Measurements from ENCODE around the gene CNGA4.
A peak's percentile ranks its signal among the peaks of the same experiment; 100 is the strongest.
"Not testable (repeated sequence)": the region's sequence is repeated elsewhere in the genome, so short reads cannot be mapped to it uniquely, and the experiment has no call there.

Gene CNGA4

GRCh38 chr11:6248248-6248647, 9.4 kb downstream of the CNGA4 start:
- H3K27ac ChIP-seq: no peak overlapping the region
- TF ChIP-seq ZFX (IDR thresholded peaks at IDR 0.05): no peak
- TF ChIP-seq, protein P1, sequence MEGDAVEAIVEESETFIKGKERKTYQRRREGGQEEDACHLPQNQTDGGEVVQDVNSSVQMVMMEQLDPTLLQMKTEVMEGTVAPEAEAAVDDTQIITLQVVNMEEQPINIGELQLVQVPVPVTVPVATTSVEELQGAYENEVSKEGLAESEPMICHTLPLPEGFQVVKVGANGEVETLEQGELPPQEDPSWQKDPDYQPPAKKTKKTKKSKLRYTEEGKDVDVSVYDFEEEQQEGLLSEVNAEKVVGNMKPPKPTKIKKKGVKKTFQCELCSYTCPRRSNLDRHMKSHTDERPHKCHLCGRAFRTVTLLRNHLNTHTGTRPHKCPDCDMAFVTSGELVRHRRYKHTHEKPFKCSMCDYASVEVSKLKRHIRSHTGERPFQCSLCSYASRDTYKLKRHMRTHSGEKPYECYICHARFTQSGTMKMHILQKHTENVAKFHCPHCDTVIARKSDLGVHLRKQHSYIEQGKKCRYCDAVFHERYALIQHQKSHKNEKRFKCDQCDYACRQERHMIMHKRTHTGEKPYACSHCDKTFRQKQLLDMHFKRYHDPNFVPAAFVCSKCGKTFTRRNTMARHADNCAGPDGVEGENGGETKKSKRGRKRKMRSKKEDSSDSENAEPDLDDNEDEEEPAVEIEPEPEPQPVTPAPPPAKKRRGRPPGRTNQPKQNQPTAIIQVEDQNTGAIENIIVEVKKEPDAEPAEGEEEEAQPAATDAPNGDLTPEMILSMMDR (conservative IDR thresholded peaks at IDR 0.05): no peak

DNA sequence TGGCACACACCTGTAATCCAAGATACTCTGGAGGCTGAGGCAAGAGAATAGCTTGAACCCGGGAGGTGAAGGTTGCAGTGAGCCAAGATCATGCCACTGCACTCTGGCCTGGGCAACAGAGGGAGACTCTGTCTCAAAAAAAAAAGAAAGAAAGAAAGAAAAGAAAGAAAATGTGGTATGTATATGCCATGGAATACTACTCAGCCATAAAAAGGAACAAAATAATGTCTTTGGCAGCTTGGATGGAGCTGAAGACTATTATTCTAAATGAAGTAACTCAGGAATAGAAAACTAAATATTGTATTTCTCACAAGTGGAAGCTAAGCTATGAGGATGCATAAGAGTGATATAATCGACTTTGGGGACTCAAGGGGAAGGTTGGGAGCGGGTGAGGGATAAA, 10.0 kb downstream of the CNGA4 start:
- not testable (repeated sequence) for H3K27ac ChIP-seq

DNA sequence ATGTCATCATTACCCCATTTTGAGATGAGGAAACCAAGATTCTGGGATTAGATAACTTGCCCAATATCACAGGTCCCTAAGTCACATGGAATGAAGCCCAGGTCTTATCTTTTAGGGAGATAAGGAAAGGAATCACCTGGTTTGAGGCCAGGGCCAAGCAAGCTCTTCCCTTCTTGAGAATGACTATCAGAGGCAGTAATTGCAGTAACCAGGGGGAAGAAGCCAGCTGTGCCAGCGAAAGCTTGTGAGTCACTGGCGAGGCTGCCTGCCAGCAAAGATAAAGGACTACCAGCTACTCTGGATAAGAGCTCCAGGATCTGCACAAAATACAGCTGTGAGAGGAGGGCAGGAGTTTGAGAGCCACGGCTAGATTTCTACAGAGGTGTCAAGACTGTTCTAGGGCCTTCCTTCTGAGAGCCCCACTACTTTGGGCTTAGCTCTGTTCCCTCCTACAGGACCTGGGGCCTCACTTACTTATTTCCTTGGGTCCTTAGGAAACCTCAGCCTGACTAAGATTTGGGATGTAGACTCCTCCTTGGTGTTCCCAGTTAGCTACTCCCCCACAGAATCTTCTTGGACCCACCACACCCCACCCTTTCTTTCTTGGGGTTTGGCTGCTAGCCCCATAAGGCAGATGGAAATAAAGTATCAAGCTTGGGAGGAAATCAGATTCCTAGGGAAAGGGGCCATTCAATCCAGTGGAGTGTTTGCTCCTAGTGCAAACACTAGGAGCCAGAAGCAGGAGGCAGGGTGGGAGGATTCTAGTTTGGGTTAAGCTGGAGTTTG, 11.1 kb downstream of the CNGA4 start:
- no peak for TF ChIP-seq ZFX (IDR thresholded peaks at IDR 0.05)
- TF ChIP-seq, protein P1 (conservative IDR thresholded peaks at IDR 0.05): no peak
- H3K27ac ChIP-seq: no peak overlapping the region

DNA sequence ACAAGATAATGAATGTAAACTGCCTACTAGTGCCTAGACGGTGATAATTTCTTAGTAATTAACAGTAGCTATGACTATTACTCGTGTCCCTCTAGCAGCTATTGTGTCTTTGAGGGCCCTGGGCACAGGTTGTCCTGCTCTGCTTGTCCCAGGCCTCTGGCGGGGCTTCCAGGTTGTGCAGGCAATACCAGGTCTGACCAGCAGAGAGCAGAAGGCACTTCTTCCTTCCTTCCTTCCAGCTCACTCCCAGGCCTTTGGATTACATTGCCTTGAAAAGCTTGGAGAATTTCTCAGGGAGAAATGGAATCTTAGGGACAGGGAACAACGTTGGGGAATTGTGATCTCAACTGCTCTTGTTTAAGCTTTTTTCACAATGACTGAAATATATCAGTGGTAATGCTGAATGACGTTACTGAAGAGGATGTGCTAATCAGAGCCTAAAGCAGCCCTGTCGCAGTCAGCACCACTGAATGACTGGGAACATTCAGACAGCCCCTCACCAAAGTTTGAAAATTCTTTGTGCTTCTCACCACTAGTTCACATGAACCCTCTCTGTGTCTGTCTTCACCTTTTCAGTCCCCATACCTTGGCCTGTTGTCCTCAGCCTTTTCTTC, 12.3 kb downstream of the CNGA4 start:
- no peak for TF ChIP-seq ZFX (IDR thresholded peaks at IDR 0.05)
- TF ChIP-seq, protein P1 (conservative IDR thresholded peaks at IDR 0.05): peak; percentile 88
- no peak overlapping the region for H3K27ac ChIP-seq

- no peak for TF ChIP-seq ZFX (IDR thresholded peaks at IDR 0.05)
- H3K27ac ChIP-seq: no peak overlapping the region
These were observed 13.1 kb downstream of the CNGA4 start for GRCh38 chr11:6251990-6252473.

- no peak for TF ChIP-seq ZFX (IDR thresholded peaks at IDR 0.05)
- TF ChIP-seq, protein P1 (conservative IDR thresholded peaks at IDR 0.05): no peak
- no peak overlapping the region for H3K27ac ChIP-seq
These were observed 14.3 kb downstream of the CNGA4 start for GRCh38 chr11:6253197-6253596.

GRCh38 chr11:6258141-6258540, 19.3 kb downstream of the CNGA4 start:
- TF ChIP-seq ZFX (IDR thresholded peaks at IDR 0.05): no peak
- TF ChIP-seq, protein P1 (conservative IDR thresholded peaks at IDR 0.05): no peak
- H3K27ac ChIP-seq: no peak overlapping the region

GRCh38 chr11:6258571-6259081, 19.7 kb downstream of the CNGA4 start:
- no peak for TF ChIP-seq ZFX (IDR thresholded peaks at IDR 0.05)
- TF ChIP-seq, protein P1 (conservative IDR thresholded peaks at IDR 0.05): no peak
- H3K27ac ChIP-seq: no peak overlapping the region
